Rectal smooth muscle tissue (tissue), 1 donor: ENCODE measurements around the gene AFF1.
"Not testable (repeated sequence)": the region's sequence is repeated elsewhere in the genome, so short reads cannot be mapped to it uniquely, and the experiment has no call there.

Experiments used
- H3K27ac ChIP-seq: one replicate; pipeline ENCODE4 v1.7.0; 2013; ENCODE audit warnings: low read depth, low read length, inconsistent platforms
- H3K27me3 ChIP-seq: one replicate; pipeline ENCODE4 v1.7.0; 2013; ENCODE audit warnings: low read length; ENCODE audit not compliant: control insufficient read depth, insufficient read depth
- H3K36me3 ChIP-seq: one replicate; pipeline ENCODE4 v1.7.0; 2013; ENCODE audit warnings: low read length; ENCODE audit not compliant: control insufficient read depth, insufficient read depth
- H3K4me1 ChIP-seq: one replicate; pipeline ENCODE4 v1.7.0; 2013; ENCODE audit warnings: low read length; ENCODE audit not compliant: control insufficient read depth, insufficient read depth
- H3K4me3 ChIP-seq: one replicate; pipeline ENCODE4 v1.7.0; 2013; ENCODE audit warnings: low read length
- H3K9ac ChIP-seq: one replicate; pipeline ENCODE4 v1.7.0; 2013; ENCODE audit warnings: low read length

AFF1 gene

DNA sequence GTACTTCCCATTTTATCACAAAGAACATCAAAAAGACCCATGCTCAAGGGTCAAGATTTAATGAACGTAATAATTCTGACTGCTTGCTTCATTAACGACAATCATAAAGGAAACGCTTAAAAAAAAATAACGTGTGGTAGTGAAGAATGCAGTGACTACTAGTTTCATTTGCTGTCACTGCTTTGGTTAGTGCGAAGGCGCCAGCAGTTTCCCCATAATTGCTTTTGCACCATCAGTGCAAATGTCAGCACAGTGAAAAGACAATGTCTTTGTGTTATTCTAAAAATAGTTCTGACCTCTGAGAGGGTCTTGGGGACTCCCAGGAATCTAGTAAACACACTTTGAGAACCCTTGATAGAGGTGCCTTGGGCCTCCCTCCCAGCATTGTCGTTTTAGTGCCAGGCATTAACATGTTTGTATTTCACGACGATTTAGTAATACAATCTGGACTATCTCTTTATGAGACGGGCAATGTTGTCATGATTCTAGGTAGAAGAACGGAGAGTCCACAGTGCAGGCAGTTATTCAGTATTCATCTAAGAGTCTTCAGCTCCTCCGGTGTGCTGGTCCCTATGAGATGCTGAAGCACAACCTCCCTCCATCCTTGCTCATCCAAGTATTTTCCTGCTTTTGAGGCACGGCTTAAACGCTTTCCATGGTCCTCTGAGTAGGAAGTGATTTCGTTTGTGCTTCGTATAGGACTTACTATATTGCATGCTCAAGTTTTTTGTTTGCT is 71.0 kb downstream of the AFF1 start:
- peaks cover 21% of the 10 kb centered on the region for H3K4me1 ChIP-seq
- peak overlapping the region; percentile 87 for H3K4me3 ChIP-seq
- H3K27ac ChIP-seq = peak overlapping the region; percentile 91
- no peaks in the 10 kb centered on the region for H3K27me3 ChIP-seq
- no peaks in the 10 kb centered on the region for H3K36me3 ChIP-seq
- H3K9ac ChIP-seq = peak overlapping the region; percentile 51

DNA sequence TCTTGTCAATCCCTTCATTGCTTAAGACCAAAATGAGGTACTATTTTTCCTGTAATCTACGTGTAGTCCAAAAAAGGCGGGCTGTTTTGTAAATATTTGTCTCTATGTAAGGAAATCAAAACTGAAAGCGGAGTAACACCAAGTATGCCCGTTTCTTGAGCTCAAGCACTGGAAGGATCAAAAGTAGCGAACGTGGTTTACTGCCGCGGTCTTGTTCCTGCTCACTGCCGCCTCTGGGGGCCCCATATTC is 71.5 kb downstream of the AFF1 start:
- Histone ChIP-seq H3K9ac (peak overlapping the region; percentile 68), H3K36me3 (no peaks in the 10 kb centered on the region), H3K27ac (peak overlapping the region; percentile 91), H3K4me3 (peak overlapping the region; percentile 87), H3K4me1 (peaks cover 24% of the 10 kb centered on the region), H3K27me3 (no peaks in the 10 kb centered on the region)

DNA sequence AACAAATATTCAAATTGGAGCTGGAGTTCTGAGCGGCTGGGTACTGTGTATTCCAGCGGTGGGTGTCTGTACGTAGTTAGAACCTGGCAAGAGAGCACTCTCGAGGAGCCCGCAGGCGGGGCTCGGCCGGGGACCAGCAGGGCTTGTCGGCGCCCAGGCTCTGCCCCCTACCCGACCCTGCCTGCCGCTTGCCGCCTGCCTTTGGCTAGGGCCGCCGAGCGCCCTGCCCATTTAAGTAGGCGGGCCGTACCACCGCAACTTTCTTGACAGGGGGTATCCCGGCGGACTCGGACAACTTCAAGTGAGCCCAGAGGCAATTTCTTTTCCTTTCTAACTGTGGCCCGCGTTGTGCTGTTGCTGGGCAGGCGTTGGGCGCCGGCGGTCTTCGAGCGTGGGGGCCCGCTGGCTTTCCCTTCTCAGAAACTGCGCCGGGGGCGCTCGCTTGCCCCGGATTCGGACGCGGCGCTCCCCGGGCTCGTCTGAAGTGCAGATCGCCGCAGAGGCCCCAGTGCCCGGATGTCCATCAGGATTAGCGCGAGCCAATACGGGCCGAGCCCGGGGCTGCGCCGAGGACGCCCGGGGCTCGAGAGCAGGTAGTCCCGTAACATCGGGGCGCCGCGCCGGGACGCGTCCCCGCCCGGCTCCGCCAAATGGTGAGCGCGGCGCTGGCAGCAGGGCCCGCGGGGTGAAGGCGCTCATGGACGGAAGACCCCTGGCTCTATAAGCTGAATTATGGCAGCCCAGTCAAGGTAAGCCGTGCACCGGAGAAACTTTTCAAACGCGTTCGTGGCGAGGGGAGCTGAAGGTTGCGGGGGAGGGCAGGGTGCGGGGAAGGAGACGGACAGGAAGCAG is 72.1 kb downstream of the AFF1 start:
- Histone ChIP-seq H3K4me3 (peak overlapping the region; percentile 87), H3K4me1 (peaks cover 29% of the 10 kb centered on the region), H3K27me3 (no peaks in the 10 kb centered on the region), H3K36me3 (no peaks in the 10 kb centered on the region), H3K27ac (peak overlapping the region; percentile 91), H3K9ac (peak overlapping the region; percentile 72)

DNA sequence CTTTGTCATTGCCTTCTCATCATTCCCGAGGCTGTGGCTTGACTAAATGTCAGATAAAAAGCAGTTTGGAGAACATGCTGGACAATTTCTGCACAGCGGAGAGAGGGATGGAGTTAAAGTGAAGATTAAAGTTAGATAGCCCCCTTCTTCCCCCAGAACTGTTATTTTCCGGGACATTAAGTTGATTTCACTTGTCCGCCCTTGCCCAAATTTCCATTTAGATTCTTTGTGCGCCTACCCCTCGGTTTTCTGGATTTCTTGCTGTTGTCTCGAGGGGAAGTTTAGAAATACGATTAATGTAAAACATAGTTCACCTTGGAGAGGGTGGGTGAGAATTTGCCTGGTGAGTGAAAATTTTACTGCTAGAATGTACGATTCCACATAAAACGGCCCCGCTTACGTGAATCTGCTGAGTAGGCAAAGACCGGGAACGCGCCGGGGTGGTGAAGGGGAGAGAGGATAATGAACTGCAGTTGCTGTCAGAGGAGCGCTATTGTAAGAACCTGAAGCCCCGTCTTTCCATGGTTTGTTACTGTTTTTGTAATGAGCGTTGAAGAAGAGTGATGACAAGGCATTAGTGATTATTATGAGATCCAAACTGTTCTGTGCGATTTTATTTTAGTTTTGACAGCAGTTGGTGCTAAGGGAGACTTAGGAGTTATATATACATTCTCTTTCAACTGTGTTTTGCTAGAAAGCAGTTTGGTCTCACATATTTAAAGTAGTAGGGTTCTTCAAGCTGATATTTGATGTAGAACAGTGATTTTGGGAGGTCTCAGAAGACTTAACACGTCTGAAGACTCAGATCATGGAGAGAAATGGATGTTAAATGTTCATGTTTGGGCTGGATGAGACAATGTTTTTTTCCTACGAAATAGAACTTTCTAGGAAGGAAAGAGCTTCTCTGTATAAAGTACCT is 73.0 kb downstream of the AFF1 start:
- Histone ChIP-seq H3K36me3 (no peaks in the 10 kb centered on the region), H3K27me3 (no peaks in the 10 kb centered on the region), H3K4me1 (peaks cover 29% of the 10 kb centered on the region), H3K4me3 (peak overlapping the region; percentile 87), H3K27ac (peak overlapping the region; percentile 91), H3K9ac (peak overlapping the region; percentile 72)

DNA sequence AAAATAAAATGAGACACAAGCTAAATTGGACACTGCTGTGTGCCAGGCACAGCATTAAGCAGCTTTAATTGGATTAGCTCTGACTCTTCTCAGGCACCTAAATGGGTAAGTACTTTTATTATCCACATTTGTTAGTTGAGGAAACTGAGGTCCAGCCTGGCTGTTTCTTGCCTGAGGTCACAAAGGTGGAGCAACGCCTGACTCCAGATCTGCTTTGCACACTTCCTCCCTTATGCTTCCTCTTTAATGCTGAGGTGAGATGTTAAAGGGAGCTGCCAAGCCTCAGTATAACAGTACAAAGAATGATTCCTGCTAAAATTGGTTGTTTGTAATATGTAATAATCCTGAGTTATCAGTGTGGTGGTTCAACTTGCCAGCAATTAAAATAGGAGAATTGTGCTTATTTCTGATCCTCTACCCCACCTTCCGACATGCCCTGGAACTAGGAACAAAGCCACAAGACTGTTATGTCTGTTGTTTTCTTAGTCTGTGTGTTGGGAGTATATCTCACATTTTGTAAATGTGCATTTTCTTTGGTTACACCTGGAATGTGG is 74.4 kb downstream of the AFF1 start:
- Histone ChIP-seq H3K36me3 (no peaks in the 10 kb centered on the region), H3K27ac (no peak overlapping the region), H3K27me3 (no peaks in the 10 kb centered on the region), H3K4me3 (peak overlapping the region; percentile 42), H3K4me1 (peaks cover 35% of the 10 kb centered on the region), H3K9ac (no peak overlapping the region)

DNA sequence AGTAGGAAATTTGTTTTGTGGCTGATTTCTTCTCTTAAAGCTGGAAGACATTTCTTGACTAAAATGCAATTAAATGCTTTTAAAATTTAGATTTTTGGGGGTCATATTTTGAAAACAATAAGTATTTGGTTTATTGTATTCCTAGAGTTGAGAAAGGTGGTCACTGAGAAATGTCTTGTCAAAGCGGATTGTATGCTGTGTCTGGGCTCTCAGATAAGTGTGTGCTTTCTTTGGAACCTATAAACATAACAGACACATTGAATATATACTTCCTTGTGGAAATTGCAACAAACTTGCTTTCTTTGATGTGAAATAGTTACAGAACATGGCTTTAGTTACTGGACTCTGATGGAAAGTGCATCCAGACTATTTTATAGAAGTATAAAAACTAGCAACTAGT is 75.4 kb downstream of the AFF1 start:
- H3K27me3 ChIP-seq = no peaks in the 10 kb centered on the region
- no peaks in the 10 kb centered on the region for H3K36me3 ChIP-seq
- peak overlapping the region; percentile 6 for H3K27ac ChIP-seq
- H3K4me1 ChIP-seq = peaks cover 36% of the 10 kb centered on the region
- H3K9ac ChIP-seq = no peak overlapping the region
- no peak overlapping the region for H3K4me3 ChIP-seq

DNA sequence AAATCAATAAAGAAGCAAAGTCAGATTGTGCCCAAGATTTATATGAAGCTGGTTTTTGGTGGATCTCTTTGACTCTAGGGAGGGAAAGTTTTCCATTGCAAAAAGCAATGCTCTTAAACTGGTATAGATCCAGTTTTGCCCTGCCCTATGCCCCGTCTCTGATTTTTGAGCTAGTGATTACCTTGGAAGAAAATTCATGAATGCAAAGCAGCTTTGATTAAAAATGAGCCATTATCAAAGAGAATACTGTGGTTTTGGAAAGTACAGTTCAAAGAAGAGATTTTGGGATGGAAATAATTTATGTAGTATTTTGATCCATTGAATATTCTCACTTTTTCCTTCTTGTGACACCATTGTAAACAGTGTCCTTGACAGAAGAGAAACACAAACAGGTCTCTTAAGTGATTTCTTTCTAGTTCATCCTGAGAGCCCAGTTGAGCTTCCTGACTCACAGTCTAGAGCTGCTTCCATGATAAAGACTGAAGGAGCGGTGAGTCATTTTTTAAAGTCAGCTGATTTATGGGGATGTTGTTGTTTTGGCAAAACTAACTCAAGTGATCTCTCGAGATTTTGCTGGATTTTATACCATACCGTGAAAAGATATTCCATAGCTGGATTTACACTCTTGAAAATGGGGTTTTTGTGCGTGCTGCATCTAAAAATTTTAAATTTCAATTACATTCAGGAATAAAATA is 76.7 kb downstream of the AFF1 start:
- no peaks in the 10 kb centered on the region for H3K36me3 ChIP-seq
- no peaks in the 10 kb centered on the region for H3K27me3 ChIP-seq
- peaks cover 33% of the 10 kb centered on the region for H3K4me1 ChIP-seq
- peak overlapping the region; percentile 27 for H3K27ac ChIP-seq
- no peak overlapping the region for H3K4me3 ChIP-seq
- no peak overlapping the region for H3K9ac ChIP-seq

DNA sequence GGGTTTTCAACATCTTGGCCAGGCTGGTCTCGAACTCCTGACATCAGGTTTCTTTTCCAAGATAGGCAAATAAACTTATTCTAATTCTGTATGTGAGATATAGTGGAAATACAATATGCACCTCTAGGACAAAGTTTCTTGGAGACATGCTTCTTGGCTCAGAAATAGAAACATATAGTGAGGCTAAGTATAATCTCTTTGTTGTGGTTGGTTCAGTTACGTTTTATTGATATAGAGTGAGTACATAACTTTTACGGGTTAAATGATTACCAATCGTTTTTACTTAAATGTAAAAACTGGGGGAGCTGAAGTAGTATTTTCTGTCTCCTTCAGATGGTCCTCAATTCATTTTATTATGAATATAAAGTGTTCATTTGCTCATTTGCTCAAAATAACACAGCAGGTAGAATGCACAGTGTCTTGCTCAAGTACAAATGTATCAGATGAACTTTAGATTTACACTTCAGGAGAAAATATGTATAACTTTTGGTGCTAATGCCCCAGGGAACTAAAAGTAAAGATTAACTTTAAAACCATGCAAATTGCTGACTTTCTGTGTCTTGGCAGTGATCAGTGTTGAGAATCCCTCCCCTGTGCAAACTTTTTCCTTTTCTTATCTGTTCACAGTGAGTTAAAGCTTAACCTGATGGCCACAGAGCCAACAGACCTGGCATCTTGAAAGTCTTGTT is 77.6 kb downstream of the AFF1 start:
- Histone ChIP-seq H3K4me3 (no peak overlapping the region), H3K36me3 (no peaks in the 10 kb centered on the region), H3K27me3 (no peaks in the 10 kb centered on the region), H3K27ac (no peak overlapping the region), H3K4me1 (peaks cover 33% of the 10 kb centered on the region), H3K9ac (no peak overlapping the region)

DNA sequence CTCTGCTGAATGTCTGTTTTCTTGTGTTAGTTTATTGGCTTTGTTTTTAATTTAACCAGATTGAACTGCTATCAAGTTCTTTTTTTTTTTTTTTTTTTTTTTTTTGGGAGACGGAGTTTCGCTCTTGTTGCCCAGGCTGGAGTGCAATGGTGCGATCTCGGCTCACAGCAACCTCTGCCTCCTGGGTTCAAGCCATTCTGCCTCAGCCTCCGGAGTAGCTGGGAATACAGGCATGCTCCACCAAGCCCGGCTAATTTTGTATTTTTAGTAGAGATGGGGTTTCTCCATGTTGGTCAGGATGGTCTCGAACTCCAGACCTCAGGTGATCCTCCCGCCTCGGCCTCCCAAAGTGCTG is 78.1 kb downstream of the AFF1 start:
- peaks cover 34% of the 10 kb centered on the region for H3K4me1 ChIP-seq
- H3K4me3 ChIP-seq = not testable (repeated sequence)

DNA sequence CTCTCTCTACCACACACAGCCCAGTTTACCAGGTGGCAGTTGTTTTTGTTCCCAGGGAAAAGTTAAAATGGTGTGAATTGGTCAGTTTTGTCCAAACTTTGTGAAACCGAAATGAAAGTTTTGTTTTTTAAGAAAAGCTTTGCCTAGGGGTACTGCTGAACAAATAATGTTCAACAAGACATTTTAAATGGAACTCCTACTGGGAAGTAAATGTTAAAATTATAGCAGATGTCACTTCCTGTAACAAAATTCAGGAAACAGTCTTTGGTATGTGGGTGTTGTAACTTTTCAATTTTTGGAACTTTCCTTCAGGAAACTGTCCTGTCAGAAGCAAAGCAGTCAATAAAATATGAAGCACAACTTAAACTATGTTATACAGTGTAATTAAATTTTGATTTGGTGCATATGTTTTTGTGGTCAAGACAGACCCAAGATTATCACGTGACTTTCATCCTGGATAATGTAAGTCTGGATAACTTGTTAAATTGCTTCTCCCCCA is 79.5 kb downstream of the AFF1 start:
- Histone ChIP-seq H3K27me3 (no peaks in the 10 kb centered on the region), H3K27ac (peak overlapping the region; percentile 64), H3K36me3 (no peaks in the 10 kb centered on the region), H3K4me1 (peaks cover 33% of the 10 kb centered on the region), H3K4me3 (no peak overlapping the region), H3K9ac (no peak overlapping the region)

More for the DNA sequence above, 78.1 kb downstream of the AFF1 start:
- not testable (repeated sequence) for H3K36me3 ChIP-seq, H3K9ac ChIP-seq, H3K27ac ChIP-seq, H3K27me3 ChIP-seq

DNA sequence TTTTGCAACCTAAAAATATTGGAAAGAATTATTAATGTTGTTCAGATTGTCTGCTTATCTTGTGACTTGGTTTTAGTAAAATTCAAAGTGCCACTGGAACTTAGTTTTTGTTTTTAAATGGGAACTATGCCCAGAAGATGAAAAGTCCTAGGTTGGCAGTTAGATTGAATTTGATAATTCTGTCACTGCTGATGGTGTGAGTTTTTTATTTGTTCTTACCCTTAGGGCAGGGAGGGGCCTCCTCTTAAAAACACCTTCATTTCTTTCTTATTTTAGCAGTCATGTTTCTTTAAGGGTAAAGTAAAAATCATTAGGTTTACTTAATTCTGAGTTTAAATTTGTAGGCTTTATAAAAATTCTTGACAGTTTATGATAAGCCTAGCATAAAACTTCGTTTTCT is 80.6 kb downstream of the AFF1 start:
- Histone ChIP-seq H3K36me3 (no peaks in the 10 kb centered on the region), H3K9ac (no peak overlapping the region), H3K4me3 (no peak overlapping the region), H3K27me3 (no peaks in the 10 kb centered on the region), H3K27ac (no peak overlapping the region), H3K4me1 (peaks cover 28% of the 10 kb centered on the region)
